Hepatocyte (in vitro differentiated cells): Measurements from ENCODE around the gene KIRREL3. TPM values are rescaled to one million over a fixed set of nuclear protein-coding genes. Genes with fewer than 3 reads are reported as not detected.

ENCODE experiments used
- DNase-seq: peaks from one replicate; pipeline ENCODE4 v3.0.0-alpha.2; 2016; ENCODE audit warnings: low spot score
- H2AFZ ChIP-seq: fragments of 200-600 bp; sonication (generic); 2 replicates; pipeline ENCODE4 v1.6.0; 2016; ENCODE audit warnings: antibody characterized with exemption, mild to moderate bottlenecking
- H3K27ac ChIP-seq: fragments of 200-600 bp; sonication (generic); 2 replicates; pipeline ENCODE4 v1.5.1; 2016; ENCODE audit warnings: mild to moderate bottlenecking
- H3K27me3 ChIP-seq: fragments of 200-600 bp; sonication (generic); 2 replicates; pipeline ENCODE4 v1.6.1; 2016
- H3K36me3 ChIP-seq: fragments of 200-600 bp; sonication (generic); replicated peaks from 2 replicates; pipeline ENCODE4 v1.5.1; 2016; ENCODE audit warnings: low read depth; ENCODE audit not compliant: insufficient read depth
- H3K4me1 ChIP-seq: fragments of 200-600 bp; sonication (generic); 2 replicates; pipeline ENCODE4 v1.5.1; 2016; ENCODE audit warnings: mild to moderate bottlenecking, moderate library complexity; ENCODE audit not compliant: insufficient read depth
- H3K4me2 ChIP-seq: fragments of 200-600 bp; sonication (generic); 2 replicates; pipeline ENCODE4 v1.6.0; 2016
- H3K4me3 ChIP-seq: fragments of 200-600 bp; sonication (generic); 2 replicates; pipeline ENCODE4 v1.5.1; 2016; ENCODE audit warnings: mild to moderate bottlenecking
- H3K79me2 ChIP-seq: fragments of 200-600 bp; sonication (generic); 2 replicates; pipeline ENCODE4 v1.6.0; 2017; ENCODE audit warnings: mild to moderate bottlenecking
- H3K9me2 ChIP-seq: fragments of 200-600 bp; sonication (generic); replicated peaks from 2 replicates; pipeline ENCODE4 v1.6.0; 2017; ENCODE audit warnings: mild to moderate bottlenecking; ENCODE audit not compliant: insufficient read depth
- H3K9me3 ChIP-seq: fragments of 200-600 bp; sonication (generic); 2 replicates; pipeline ENCODE4 v1.5.1; 2016; ENCODE audit warnings: low read depth, mild to moderate bottlenecking
- H4K20me1 ChIP-seq: fragments of 200-600 bp; sonication (generic); 2 replicates; pipeline ENCODE4 v1.6.0; 2016; ENCODE audit warnings: mild to moderate bottlenecking; ENCODE audit not compliant: insufficient read depth, poor library complexity, severe bottlenecking
- CTCF ChIP-seq: fragments of 200-600 bp; sonication (generic); IDR thresholded peaks from 2 replicates; pipeline ENCODE4 v1.5.1; 2016; ENCODE audit warnings: antibody characterized with exemption, mild to moderate bottlenecking; ENCODE audit not compliant: poor library complexity
- EZH2 ChIP-seq: fragments of 200-600 bp; sonication (generic); IDR thresholded peaks from 2 replicates; pipeline ENCODE4 v1.6.1; 2016; ENCODE audit warnings: antibody characterized with exemption, mild to moderate bottlenecking, borderline replicate concordance
- EZH2phosphoT487 ChIP-seq: fragments of 200-600 bp; sonication (generic); IDR thresholded peaks from one replicate; pipeline ENCODE4 v1.6.1; 2018; ENCODE audit warnings: antibody characterized with exemption, mild to moderate bottlenecking, low read depth, moderate library complexity; ENCODE audit not compliant: unreplicated experiment, severe bottlenecking
- WGBS: methylation state at CpG from one replicate; pipeline ENCODE4 v1.1.6; 2016; ENCODE audit warnings: low lambda C conversion rate; ENCODE audit errors: missing lambda C conversion rate; 5-methylcytosine and 5-hydroxymethylcytosine counted together
- polyA plus RNA-seq: library from polyadenylated mRNA; unstranded; fragments of >200 nt; fragmentation: Nextera tagmentation; extraction: Ambion mirVana; gene quantifications from 2 replicates; pipeline ENCODE4 v1.2.1, GENCODE V29; 2016
- total RNA-seq: library from RNA; depleted of rRNA; stranded (reverse); fragments of >200 nt; gene quantifications from 2 replicates; pipeline ENCODE4 v1.2.3, GENCODE V29; 2014

KIRREL3 gene
- total and polyA plus RNA-seq, 2 experiments from 2014 or later: 0.33 to 0.86 TPM

- no peak for DNase-seq
- TF ChIP-seq EZH2phosphoT487 (no peak), EZH2 (no peak), CTCF (no peak)
- H3K27ac ChIP-seq: no peak overlapping the region
Measured at GRCh38 chr11:127042445-127042844, 41.9 kb upstream of the KIRREL3 start.

GRCh38 chr11:127039591-127039990 lies 39.0 kb upstream of the KIRREL3 start:
- Histone ChIP-seq H3K79me2 (no peaks in the 10 kb centered on the region), H2AFZ (no peak overlapping the region), H3K4me2 (no peak overlapping the region), H3K4me3 (no peak overlapping the region), H3K9me3 (no peaks in the 10 kb centered on the region), H4K20me1 (no peaks in the 10 kb centered on the region), H3K27ac (no peak overlapping the region), H3K4me1 (no peaks in the 10 kb centered on the region), H3K27me3 (peaks cover 29% of the 10 kb centered on the region), H3K9me2 (no peaks in the 10 kb centered on the region), H3K36me3 (no peaks in the 10 kb centered on the region)
- no peak for DNase-seq
- WGBS: 63% methylated on average over 2 of the region's 2 CpGs
- TF ChIP-seq EZH2phosphoT487: no peak
- no peak for TF ChIP-seq CTCF
- no peak for TF ChIP-seq EZH2

More at GRCh38 chr11:127042445-127042844, 41.9 kb upstream of the KIRREL3 start:
- Histone ChIP-seq H3K9me2 (no peaks in the 10 kb centered on the region), H4K20me1 (no peaks in the 10 kb centered on the region), H3K36me3 (no peaks in the 10 kb centered on the region), H3K9me3 (no peaks in the 10 kb centered on the region), H3K4me2 (no peak overlapping the region), H3K27me3 (peaks cover 29% of the 10 kb centered on the region), H2AFZ (no peak overlapping the region), H3K4me1 (no peaks in the 10 kb centered on the region), H3K79me2 (no peaks in the 10 kb centered on the region), H3K4me3 (no peak overlapping the region)
- WGBS: 58% methylated on average over 1 of the region's 1 CpG

- Histone ChIP-seq H3K36me3 (no peaks in the 10 kb centered on the region), H4K20me1 (no peaks in the 10 kb centered on the region), H3K4me1 (no peaks in the 10 kb centered on the region), H3K79me2 (no peaks in the 10 kb centered on the region), H3K4me2 (no peak overlapping the region), H3K9me2 (no peaks in the 10 kb centered on the region), H3K9me3 (no peaks in the 10 kb centered on the region), H3K27me3 (peaks cover 21% of the 10 kb centered on the region), H2AFZ (no peak overlapping the region), H3K27ac (no peak overlapping the region), H3K4me3 (no peak overlapping the region)
- WGBS: 80% methylated on average over 4 of the region's 4 CpGs
- TF ChIP-seq EZH2: no peak
- no peak for TF ChIP-seq EZH2phosphoT487
- no peak for TF ChIP-seq CTCF
- DNase-seq: no peak
Measured at GRCh38 chr11:127037596-127037995, 37.0 kb upstream of the KIRREL3 start.

GRCh38 chr11:127037001-127037400 lies 36.4 kb upstream of the KIRREL3 start:
- Histone ChIP-seq H3K4me3 (no peak overlapping the region), H2AFZ (no peak overlapping the region), H3K9me3 (no peaks in the 10 kb centered on the region), H3K27ac (no peak overlapping the region), H3K9me2 (no peaks in the 10 kb centered on the region), H3K79me2 (no peaks in the 10 kb centered on the region), H3K36me3 (no peaks in the 10 kb centered on the region), H3K27me3 (peaks cover 21% of the 10 kb centered on the region), H3K4me2 (no peak overlapping the region), H4K20me1 (no peaks in the 10 kb centered on the region), H3K4me1 (no peaks in the 10 kb centered on the region)
- DNase-seq: no peak
- 88% methylated on average over 1 of the region's 1 CpG for WGBS
- TF ChIP-seq EZH2 (no peak), CTCF (no peak), EZH2phosphoT487 (no peak)
